Gastrocnemius medialis (tissue), 4 donors: Measurements from ENCODE around the gene PLIN1. TPM values are rescaled to one million over a fixed set of nuclear protein-coding genes. Genes with fewer than 3 reads are reported as not detected.

Experiments
- ATAC-seq, 2 donors: fragments of 150-250 bp; one replicate each; pipeline ENCODE4 v1.9.1; 2016
- DNase-seq, 2 donors: peaks; one replicate each; pipeline ENCODE4 v3.0.0-alpha.2; 2019
- H3K27ac ChIP-seq, 4 donors: fragments of 200-600 bp; sonication (generic); 1 replicate in 1 of 4; 2 replicates in 3 of 4; pipeline ENCODE4 v1.5.1; 2016 to 2018; ENCODE audit warnings: mild to moderate bottlenecking in 2 of 4, moderate library complexity in 1 of 4
- H3K27me3 ChIP-seq, 3 donors: fragments of 200-600 bp; sonication (generic) in 2 of 3; 1 replicate in 1 of 3; 2 replicates in 2 of 3; pipeline versions ENCODE4 v1.5.1 to v1.6.0; 2016 to 2019; ENCODE audit warnings: mild to moderate bottlenecking in 1 of 3, moderate library complexity in 1 of 3
- H3K36me3 ChIP-seq, 2 donors: fragments of 200-600 bp; sonication (generic) in 1 of 2; one replicate each; pipeline ENCODE4 v1.5.1; 2017 to 2018
- H3K4me1 ChIP-seq, 2 donors: fragments of 200-600 bp; sonication (generic) in 1 of 2; one replicate each; pipeline ENCODE4 v1.5.1; 2016 to 2017; ENCODE audit warnings: mild to moderate bottlenecking in 2 of 2
- H3K4me3 ChIP-seq, 4 donors: fragments of 200-600 bp; sonication (generic) in 3 of 4; 1 replicate in 1 of 4; 2 replicates in 3 of 4; pipeline ENCODE4 v1.5.1; 2016 to 2019; ENCODE audit warnings: mild to moderate bottlenecking in 2 of 4
- H3K9me3 ChIP-seq, 3 donors: fragments of 200-600 bp; sonication (generic) in 2 of 3; 1 replicate in 1 of 3; 2 replicates in 2 of 3; pipeline ENCODE4 v1.5.1; 2016 to 2019
- CTCF ChIP-seq, 5 experiments: fragments of 450-650 bp in 3 of 5; fragments of 200-600 bp in 2 of 5; sonication (generic) in 2 of 5; IDR thresholded peaks in 4 of 5; conservative IDR thresholded peaks in 1 of 5; 1 replicate in 4 of 5; 2 replicates in 1 of 5; pipeline ENCODE4 v1.5.1; 2016 to 2019; ENCODE audit warnings: antibody characterized with exemption in 5 of 5, mild to moderate bottlenecking in 3 of 5, moderate library complexity in 3 of 5
- POLR2A ChIP-seq, 2 donors: fragments of 450-650 bp; IDR thresholded peaks; one replicate each; pipeline ENCODE4 v1.6.1; 2017; ENCODE audit warnings: antibody characterized with exemption in 2 of 2, mild to moderate bottlenecking in 2 of 2, moderate library complexity in 2 of 2
- in situ Hi-C, 4 donors: fragments of 200-750 bp; cut with MboI; loops; one replicate each; pipeline versions ENCODE4 v1.15.0 to v1.8.0; 2017; ENCODE audit warnings: low sequenced_read_pairs in 4 of 4
- intact Hi-C: fragments of 100-400 bp; cut with DNase I; formaldehyde crosslinking; loops from one replicate; pipeline ENCODE4 v1.15.1; 2023; ENCODE audit warnings: low total_unique reads
- total RNA-seq, 4 donors: library from RNA; depleted of rRNA; stranded (reverse); fragments of >200 nt; gene quantifications; one replicate each; pipeline versions ENCODE4 v1.1.0 to v1.2.3, GENCODE V29; 2016

The PLIN1 gene
- total RNA-seq, 4 donors from 2014 or later, result 1.8 to 17.9 (median 6.3) TPM

DNA sequence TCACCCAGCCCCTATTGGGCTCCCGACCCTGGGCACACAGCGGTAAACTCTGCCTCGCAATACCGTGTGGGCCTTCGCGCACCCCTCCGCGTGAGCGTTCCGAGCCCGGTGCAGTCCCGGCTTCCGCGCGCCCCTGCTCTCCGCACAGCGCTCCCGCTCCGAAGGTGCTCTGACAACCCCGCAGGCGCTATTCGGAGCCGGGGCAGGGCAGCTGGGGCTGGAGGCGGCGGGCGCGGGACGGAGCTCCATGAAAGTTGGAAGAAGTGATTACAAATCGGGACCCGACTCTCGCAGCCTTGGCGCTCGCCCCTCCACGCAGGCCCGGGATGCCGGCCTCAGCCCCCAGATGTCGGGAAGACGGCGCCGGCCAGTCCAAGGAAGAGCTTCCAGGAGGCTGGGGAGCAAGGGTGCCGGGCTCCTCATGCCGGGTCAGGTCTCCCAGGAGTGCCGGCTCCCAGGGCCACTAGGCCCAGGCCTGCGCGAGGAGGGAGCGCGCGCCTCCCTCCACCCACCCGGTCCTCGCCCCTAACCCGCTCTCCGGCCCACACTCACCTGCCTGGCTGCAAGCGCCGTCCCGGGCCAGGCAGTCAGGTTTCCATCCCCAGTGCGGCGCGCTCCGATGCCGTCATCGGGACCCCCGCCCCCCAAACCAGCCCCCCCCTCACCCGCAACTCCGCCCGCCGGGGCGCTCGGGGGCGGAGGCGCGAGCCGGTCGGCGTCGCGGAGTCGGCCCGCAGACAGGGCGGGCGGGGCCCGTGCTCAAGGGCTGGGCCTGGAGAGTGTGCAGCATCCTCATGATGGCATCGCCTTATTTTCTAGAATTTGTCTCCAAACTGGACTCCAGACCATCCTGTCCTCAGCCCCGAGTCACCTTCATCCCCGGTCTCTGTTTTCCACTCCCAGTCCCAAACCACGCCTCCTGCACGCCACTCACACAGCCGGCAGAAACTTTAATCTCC, 24.0 kb downstream of the PLIN1 start, which contains the start of gene KIF7:
Gene KIF7, minus strand, starts transcription at position 621 of the 959 bp plus-strand sequence. CDS start 2,537 bp downstream, outside the sequence.
- no peak for DNase-seq
- H3K27ac ChIP-seq, result peak within 1 kb of the TSS in 2 of 4 donors; percentile 5 to 9

GRCh38 chr15:89654301-89654761, 24.8 kb downstream of the PLIN1 start:
- no peaks in the 10 kb centered on the region for H3K9me3 ChIP-seq
- peaks cover 4 to 10% of the 10 kb centered on the region in 2 donors for H3K4me1 ChIP-seq
- TF ChIP-seq POLR2A (IDR thresholded peaks at IDR 0.05), result no peak
- no peak for TF ChIP-seq CTCF (IDR thresholded peaks at IDR 0.05 in 4 of 5, conservative IDR thresholded peaks at IDR 0.05 in 1 of 5)
- H3K27me3 ChIP-seq, result peaks cover 3 to 15% (median 8%) of the 10 kb centered on the region in 3 donors
- DNase-seq (no peak), ATAC-seq (peak in 1 of 2 donors; percentile 17)
- H3K27ac ChIP-seq, result no peak overlapping the region
- intact Hi-C loops (no loop called here), in situ Hi-C loops (no loop called here)
- no peaks in the 10 kb centered on the region for H3K36me3 ChIP-seq
- peak overlapping the region; percentile 57 to 71 (median 64) for H3K4me3 ChIP-seq

More for the DNA sequence above, 24.0 kb downstream of the PLIN1 start, which contains the start of gene KIF7:
- TF ChIP-seq POLR2A (IDR thresholded peaks at IDR 0.05), result no peak
- TF ChIP-seq CTCF (IDR thresholded peaks at IDR 0.05 in 4 of 5, conservative IDR thresholded peaks at IDR 0.05 in 1 of 5), result no peak
- Histone ChIP-seq H3K36me3 (no peaks in the 10 kb centered on the region), H3K27me3 (peaks cover 3 to 15% (median 8%) of the 10 kb centered on the region in 3 donors), H3K9me3 (no peaks in the 10 kb centered on the region), H3K4me1 (peaks cover 4 to 10% of the 10 kb centered on the region in 2 donors), H3K4me3 (peak within 1 kb of the TSS; percentile 57 to 71 (median 64))
- in situ Hi-C loops, result no loop called here
- intact Hi-C loops, result no loop called here
- peak; percentile 32 to 53 for ATAC-seq

GRCh38 chr15:89653578-89653977, 25.6 kb downstream of the PLIN1 start:
- in situ Hi-C loops, result no loop called here
- intact Hi-C loops, result no loop called here

DNA sequence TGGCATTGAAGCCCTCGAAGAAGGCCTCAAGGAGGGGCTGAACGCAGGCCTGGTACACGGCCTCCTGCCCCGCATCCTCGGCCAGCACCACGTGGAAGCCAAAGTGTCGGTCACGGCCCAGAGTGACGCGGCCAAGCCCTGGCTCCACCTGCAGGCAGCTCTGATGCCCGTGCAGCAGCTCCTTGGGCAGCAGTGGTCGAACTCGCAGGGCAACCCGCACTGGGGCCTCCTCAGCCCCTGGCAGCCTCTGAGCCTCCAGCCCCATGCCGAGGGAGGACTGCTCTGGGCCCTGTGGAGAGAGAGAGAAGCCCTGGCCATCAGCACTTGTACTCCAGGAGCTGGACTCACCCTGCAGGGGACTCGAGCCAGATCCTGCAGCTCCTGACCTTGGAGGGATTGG, 26.5 kb downstream of the PLIN1 start:
- intact Hi-C loops (no loop called here), in situ Hi-C loops (no loop called here)
- ATAC-seq, result no peak
- no peak for TF ChIP-seq POLR2A (IDR thresholded peaks at IDR 0.05)
- no peak for TF ChIP-seq CTCF (IDR thresholded peaks at IDR 0.05 in 4 of 5, conservative IDR thresholded peaks at IDR 0.05 in 1 of 5)
- H3K36me3 ChIP-seq, result no peaks in the 10 kb centered on the region
- H3K4me3 ChIP-seq, result no peak overlapping the region
- H3K27ac ChIP-seq, result no peak overlapping the region
- H3K27me3 ChIP-seq, result peaks cover 3 to 15% (median 8%) of the 10 kb centered on the region in 3 donors
- peaks cover 4 to 10% of the 10 kb centered on the region in 2 donors for H3K4me1 ChIP-seq
- no peak for DNase-seq
- no peaks in the 10 kb centered on the region for H3K9me3 ChIP-seq

More at GRCh38 chr15:89653578-89653977, 25.6 kb downstream of the PLIN1 start:
- Histone ChIP-seq H3K27me3 (peaks cover 3 to 15% (median 8%) of the 10 kb centered on the region in 3 donors), H3K4me1 (peaks cover 4 to 10% of the 10 kb centered on the region in 2 donors), H3K4me3 (no peak overlapping the region), H3K36me3 (no peaks in the 10 kb centered on the region), H3K9me3 (no peaks in the 10 kb centered on the region), H3K27ac (no peak overlapping the region)
- TF ChIP-seq POLR2A (IDR thresholded peaks at IDR 0.05), result no peak
- TF ChIP-seq CTCF (IDR thresholded peaks at IDR 0.05 in 4 of 5, conservative IDR thresholded peaks at IDR 0.05 in 1 of 5), result no peak
- ATAC-seq (no peak), DNase-seq (no peak)
